HG02642 (cell line): ENCODE data around the gene ADGRF3.
"Not testable (repeated sequence)": the region's sequence is repeated elsewhere in the genome, so short reads cannot be mapped to it uniquely, and the experiment has no call there.

ENCODE experiments used
- ATAC-seq: cut with Tn5 transposase; IDR thresholded peaks from one replicate; pipeline ENCODE4 v1.9.1; 2021; ENCODE audit warnings: mild to moderate bottlenecking; ENCODE audit not compliant: unreplicated experiment, poor library complexity

The ADGRF3 gene

DNA sequence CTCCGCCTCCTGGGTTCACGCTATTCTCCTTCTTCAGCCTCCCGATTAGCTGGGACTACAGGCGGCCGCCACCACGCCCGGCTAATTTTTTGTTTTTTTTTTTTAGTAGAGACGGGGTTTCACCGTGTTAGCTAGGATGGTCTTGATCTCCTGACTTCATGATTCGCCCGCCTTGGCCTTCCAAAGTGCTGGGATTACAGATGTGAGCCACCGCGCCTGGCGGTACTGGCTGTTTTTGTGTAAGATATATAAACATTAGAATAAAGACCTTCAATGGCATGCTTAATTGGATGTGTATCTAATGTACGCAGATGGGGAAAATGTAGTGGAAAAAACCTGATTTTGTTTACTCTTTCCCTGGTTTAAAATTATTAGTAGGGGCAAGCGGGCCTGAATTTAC lies 7.9 kb upstream of the ADGRF3 start:
- ATAC-seq: not testable (repeated sequence)

DNA sequence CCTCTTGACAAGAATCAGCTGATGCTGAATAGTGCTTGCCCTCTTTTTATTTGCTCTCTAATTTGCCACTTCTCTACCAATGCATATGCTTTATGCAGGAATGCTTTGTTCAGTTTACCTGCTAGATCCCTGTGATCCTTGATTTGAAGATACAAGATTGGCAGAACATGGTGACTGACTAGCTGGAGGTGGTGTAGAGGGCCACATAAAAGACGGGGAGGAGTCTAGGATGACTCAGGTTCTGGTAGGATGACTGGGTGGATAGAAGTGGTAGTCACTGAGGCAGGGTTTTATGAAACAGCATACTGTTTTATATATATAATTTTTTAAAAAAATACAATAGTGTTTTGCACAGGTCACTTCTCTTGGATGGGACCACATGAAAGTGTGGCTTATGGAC lies 6.3 kb upstream of the ADGRF3 start:
- no peak for ATAC-seq

DNA sequence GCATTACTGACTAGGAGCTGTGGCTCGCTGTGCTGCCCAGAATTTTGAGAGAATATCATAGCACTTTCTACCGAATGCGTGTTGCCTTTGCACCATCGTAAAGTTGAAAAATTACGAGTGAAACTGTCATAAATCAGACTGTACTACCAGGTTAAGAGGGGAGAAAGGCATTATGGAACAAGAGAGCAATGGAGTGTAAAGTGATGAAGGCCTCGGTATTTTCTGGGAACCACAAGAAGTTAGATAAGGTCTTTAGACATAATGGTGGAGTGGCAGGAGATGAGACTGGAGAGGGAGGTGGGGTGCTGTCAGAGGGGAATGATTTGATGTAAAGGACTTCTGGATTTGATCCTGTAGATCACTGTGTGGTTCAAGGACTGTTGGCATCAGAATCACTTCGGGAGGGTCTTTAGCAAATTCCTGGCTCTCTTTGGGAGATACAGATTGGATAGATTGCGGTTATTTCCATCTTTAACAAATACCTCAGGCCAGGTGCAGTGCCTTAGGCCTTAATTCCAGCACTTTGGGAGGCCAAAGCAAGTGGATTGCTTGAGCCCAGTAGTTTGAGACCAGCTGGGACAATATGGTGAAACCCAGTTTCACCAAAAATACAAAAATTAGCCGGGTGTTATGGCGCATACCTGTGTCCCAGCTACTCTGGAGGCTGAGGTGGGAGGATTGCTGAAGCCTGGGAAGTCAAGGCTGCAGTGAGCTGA lies 4.9 kb upstream of the ADGRF3 start:
- no peak for ATAC-seq

DNA sequence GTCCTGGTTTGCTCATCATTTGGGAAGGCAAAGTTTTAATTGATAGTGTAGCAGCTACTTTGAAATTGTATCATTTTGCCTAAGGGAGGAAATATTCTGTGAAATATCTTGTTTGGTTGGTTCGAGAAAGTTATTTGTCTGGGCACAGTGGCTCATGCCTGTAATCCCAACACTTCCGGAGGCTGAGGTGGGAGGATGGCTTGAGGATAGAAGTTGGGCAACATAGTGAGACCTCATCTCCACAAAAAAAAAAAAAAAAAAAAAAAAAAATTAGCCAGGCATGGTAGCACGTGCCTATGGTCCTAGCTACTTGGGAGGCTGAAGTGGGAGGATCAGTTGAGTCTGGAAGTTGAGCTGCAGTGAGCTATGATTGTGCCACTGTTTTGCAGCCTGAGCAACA lies 3.1 kb upstream of the ADGRF3 start:
- ATAC-seq: no peak

DNA sequence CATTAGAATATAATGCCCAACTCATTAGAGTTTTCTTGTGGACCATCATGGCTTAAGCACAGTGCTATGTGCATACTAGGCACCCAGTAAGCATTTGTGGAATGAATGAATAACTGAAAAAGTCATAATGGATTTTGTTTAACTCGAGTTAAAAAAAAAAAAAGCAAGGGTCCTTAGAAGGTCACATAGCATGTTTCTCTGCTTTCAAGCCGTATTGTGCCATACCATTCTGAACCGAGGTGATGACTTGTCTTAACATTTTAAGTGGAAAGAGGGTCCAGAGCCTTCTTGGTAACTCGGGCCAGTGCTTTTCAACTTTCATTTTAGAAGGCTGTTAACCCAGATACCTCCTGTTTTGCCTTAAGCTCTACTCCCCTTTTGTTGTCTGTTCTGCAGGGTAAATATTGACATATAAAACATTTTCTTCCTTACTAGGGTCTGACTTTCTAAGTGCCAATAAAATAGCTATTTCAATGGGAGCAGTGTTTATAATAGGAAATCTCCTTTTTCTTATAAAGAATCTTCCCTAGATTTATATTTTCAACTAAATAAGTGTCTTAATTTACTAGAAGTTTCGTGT lies 787 bp upstream of the ADGRF3 start:
- ATAC-seq: no peak

DNA sequence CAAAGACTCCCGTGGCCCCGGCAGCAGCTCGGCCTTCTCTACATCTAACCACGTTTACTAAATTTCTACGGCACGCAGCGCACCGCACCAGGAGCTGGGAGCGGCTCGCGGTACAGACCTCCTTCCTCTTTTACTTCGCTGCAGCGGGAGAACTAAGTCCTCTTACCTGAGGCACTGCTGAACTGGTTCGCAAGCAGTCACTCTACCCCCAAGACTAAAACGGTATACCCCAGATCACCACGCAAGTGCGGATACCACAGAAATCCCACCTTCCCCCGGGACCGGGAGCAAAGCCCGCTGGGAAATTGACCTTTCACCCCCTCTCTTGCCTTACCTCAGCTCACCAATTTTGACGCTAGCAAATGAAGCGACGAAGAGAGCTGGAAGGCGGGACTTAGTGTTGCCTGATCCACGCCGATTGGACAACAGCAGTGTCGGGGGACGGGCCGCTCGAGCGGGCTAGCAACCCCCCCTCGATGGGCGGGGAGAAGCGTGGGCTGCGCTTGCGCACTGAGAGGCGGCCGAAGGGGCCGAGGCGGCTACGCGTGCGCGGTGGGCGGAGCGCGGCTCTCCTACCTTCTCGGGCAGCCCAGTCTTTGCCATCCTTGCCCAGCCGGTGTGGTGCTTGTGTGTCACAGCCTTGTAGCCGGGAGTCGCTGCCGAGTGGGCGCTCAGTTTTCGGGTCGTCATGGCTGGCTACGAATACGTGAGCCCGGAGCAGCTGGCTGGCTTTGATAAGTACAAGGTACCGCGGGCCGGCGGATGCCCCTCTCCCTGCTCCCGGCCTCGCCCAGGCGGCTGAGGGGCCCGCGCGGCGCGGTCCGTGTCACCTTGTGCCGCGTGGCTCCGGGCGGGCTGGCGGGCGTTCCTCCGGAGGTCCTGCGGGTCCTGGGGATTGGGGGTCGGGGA lies 790 bp downstream of the ADGRF3 start, which contains the start of gene SELENOI:
TSS of gene SELENOI (plus strand) at position 599 of the 909 bp plus-strand sequence. CDS start at position 689, 90 bp downstream.
- ATAC-seq: peak; percentile 95

DNA sequence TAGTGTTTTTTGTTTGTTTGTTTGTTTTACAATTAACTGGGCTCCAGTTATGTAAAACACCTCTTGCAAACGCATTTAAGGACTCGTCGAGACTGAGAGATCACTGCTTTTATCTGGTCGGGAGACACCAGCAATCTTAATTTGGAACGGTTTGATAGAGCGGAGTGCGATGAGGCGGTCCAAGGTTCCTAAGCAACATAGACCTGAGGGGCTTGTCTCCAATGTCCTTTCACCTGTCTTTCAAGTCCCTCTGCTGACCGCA lies 1.4 kb downstream of the ADGRF3 start:
- ATAC-seq: no peak

DNA sequence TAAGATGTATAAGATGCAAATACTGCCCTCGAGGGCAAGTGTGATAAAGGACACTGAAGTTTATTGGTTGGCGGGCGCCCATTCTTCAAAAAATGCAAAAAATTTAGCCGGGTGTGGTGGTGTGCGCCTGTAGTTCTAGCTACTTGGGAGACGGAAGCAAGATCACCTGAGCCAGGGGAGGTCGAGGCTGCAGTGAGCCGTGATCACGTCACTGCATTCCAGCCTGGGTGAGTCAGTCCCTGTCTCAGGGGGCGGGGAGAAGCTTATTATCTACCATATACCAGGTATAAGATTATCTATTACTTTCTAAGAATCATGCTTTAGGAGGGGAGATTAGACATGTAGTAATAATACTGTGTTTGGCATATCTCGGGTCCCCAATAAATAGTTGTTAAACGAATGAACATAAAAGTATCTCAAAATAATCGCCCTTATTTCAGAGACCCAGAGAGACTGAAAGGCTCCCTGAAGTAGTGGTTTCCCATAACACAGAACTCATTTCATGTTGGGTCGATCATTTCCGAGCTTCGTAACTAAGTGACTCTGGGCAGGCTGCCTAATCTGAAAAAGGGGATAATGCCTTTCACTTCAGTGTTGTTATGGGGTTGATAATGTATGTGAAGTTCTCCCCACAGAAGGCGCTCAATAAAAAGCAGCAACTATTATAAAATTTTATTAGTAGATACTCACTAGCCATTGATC lies 1.9 kb downstream of the ADGRF3 start:
- ATAC-seq: no peak

DNA sequence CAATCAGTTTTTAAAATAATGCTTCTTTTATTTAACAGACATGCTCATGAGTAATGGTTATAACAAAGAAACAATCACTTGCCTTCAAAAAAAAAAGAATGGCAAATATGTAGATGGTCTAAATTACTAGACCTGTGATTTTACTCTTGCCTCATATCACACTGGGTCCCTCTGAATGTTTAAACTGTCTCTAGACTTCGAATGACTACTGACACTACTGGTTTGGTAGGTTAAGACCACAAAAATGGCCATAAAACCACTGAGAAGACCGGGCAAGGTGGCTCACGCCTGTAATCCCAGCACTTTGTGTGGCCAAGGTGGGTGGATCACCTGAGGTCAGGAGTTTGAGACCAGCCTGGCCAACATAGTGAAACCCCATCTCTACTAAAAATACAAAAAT lies 5.8 kb downstream of the ADGRF3 start:
- ATAC-seq: no peak

DNA sequence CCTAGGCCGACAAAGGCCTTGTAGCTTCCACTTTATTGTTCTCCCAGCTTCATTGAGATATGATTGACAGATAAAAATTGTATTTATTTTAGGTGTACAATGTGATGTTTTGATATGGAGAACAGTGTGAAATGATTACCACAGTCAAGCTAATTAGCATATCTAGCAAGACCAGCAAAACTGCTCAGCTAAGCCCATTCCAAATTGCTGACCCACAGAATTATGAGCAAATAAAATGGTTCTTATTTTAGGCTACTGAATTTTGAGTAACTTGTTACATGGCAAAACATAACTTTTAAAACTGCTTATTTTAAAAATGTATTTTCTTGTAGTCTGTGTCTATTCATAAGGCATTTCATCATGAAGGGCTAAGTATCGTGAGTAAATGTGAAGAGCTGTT lies 9.3 kb downstream of the ADGRF3 start:
- ATAC-seq: no peak

DNA sequence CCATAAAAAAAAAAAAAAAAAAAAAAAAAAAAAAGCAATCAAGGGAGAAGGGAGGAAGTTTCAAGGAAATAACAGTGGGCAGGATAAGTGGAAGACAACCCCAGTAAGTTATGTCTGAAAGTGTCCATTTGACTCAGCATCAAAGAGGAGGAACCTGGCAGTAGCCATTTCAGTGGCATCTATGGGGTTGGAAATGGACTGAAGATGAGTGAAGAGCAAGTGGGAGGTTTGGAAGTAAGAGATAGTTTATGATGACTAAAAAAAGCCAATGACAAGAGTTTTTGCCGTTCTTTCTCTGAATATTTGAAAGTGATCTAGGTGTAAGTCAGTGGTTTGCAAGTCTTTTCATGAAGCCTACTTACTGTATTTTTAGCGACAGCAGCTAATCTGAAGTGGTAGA lies 9.9 kb downstream of the ADGRF3 start:
- ATAC-seq: no peak

DNA sequence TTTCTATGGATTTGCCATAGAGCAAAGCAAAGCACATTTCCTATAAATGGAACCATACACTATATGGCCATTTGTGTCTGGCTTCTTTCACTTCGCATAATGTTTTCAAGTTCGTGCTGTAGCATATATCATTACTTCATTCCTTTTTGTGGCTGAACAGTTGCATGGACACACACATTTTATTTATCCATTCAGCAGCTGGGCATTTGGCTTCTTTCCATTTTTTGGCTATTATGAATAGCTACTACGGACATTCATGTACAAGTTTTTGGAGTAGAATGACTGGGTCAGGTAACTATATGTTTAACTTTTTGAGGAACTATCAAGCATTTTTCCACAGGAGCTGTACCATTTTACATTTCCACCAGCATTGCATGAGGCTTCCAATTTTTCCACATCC lies 11.4 kb downstream of the ADGRF3 start:
- ATAC-seq: no peak

DNA sequence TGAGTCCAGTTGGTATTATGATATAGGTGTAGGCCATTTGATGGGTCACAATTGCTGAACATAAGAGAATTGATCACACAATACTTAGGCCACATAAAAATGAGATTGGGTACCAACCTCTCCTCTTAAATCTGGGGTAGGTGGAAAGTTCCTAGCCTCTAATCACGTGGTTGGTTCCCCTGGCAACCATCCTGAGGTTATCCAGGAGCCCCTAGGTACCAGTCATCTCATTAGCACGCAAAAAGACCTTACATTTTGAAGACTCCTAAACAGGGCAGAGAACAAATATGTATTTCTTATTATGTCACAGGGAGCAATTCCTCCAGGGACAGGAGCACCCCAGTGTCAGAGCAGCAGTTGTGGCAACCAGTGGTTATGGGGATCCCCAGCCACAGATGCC lies 13.3 kb downstream of the ADGRF3 start:
- no peak for ATAC-seq

DNA sequence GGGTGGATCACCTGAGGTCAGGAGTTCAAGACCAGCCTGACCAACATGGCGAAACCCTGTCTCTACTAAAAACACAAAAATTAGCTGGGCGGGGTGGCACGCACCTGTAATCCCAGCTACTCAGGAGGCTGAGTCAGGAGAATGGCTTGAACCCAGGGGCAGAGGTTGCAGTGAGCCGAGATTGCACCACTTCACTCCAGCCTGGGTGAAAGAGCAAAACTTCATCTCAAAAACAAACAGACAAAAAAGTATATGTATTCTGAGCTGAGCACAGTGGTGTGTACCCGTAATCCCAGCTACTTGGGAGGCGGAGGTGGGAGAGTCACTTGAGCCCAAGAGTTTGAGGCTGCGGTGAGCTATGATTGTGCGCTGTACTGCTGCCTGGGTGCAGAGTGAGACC lies 15.3 kb downstream of the ADGRF3 start:
- not testable (repeated sequence) for ATAC-seq

DNA sequence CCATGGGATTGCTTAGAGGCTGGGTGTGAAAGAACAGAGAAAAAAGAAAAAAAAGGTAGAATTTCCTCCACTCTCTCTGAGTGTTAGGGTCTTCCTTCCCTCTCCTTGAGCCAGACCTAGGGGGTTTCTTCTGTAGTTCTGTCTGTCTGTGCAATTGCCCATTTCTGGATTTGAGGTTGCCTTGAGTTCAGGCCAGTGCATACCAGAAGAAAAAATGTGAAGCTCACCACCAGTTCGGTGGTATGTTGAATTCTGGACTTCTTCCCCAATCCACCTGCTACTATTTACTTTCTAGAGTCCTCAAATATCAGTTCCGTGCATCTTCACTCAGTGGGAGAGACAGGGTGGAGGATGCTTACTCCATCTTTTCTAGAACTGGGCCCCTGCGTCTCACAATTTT lies 16.0 kb downstream of the ADGRF3 start:
- no peak for ATAC-seq

DNA sequence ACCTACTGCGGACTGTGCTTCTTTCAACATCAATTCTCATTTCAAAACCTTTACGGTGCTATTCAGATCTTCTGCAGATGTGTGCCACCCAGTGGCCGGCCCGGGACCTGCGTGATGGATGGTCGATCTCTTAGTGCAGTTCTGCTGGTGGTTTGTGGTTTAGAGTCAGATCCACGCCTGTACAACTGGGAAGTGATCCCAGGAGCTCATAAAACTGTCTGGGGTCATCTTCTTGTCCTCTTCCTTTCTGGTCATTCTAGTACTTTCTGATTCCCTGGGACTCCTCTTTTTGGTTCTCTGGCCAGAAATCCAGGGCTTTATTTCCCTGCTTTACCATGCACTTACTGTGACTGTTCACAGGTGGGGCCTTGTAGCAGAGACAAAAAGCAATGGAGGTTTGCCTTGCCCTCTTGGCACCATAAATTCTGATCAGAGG lies 16.5 kb downstream of the ADGRF3 start:
- ATAC-seq: peak; percentile 74

DNA sequence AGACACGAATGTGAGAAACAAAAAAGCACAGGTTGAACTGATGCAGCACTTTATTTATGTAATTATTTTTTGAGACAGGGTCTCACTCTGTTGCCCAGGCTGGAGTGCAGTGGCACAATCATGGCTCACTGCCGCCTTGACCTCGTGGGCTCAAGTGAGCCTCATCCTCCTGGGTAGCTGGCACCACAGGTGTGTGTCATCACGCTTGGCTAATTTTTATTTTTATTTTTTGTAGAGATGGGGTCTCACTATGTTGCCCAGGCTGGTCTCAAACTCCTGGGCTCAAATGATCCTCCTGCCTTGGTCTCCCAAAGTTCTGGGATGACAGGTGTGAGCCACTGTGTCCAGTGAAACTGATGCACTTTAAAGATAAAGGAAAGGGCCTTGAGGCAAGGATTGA lies 17.5 kb downstream of the ADGRF3 start:
- ATAC-seq: not testable (repeated sequence)

DNA sequence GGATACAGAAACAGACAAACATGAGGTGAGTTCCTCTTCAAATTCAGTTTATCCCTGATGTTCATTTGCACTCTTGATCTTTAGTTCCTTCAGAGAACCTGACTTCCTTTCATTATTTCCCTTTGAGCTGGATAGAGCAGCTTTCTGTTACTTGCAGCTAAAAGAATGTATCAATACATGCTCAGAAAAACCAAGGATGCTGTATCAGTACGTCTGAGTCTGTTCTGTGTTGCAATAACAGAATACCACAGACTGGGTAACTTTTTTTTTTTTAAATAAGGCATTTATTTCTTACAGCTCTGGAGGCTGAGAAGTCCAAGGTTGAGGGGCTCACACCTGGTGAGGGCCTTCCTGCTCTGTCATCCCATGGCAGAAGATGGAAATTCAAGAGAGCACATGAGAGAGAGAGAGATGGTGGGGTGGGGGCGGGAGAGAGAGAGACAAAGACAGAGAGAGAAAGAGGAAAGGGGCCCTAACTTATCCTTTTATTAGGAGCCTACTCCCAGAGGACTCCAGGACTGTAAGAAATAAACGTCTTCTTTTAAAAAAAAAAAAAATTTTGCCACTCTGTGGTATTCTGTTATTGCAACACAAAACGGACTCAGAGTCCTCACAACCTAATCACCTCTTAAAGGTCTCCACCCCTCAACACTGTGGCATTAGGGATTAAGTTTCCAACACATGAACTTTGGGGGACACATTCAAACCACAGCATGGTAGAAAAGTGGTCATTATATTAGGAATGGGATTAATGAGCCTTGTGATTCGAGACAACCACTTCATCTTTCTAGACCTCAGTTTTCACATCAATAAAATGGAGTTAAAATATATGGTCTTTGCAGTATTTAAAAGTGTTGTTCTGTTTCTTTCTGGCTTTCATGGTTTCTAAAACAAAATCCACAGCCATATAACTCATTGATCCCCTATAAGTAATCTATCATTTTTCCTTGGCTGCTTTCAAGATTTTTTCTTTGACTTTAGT lies 19.0 kb downstream of the ADGRF3 start:
- no peak for ATAC-seq

DNA sequence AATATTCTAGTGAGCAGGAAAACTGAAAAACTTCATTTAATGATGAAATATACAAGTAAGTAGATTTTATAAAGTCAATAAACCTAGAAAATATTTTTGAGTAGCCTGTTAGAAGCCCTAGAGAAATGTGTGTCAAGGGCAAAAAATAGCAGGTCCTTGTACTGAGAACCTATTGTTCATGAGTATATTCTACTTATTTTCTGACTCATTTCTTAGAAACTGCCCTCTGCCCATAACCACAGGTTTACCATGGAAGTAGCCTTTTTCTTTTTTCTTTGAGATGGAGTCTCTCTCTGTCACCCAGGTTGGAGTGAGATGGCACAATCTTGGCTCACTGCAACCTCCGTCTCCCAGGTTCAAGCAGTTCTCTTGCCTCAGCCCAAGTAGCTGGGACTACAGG lies 20.1 kb downstream of the ADGRF3 start:
- no peak for ATAC-seq

DNA sequence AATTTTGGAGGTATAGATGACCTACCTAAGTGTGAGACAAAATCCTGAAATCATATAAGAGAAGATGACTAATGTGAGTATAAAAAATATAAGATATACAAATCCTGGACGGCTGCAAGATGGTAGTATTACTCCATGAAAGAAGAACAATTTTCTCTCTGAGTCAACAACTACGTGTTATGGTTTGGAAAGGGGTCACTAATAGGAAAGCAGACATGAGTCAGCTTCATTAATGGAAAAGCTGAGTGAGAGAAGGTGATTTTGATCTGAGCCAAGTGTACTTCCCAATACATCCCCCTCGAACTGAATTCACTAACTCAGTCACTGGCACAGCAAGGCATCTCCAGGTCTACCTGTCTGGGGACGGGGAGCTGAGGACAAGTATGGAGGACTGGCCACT lies 20.7 kb downstream of the ADGRF3 start:
- no peak for ATAC-seq
